Right atrium auricular region (tissue), 2 donors: ENCODE data around the gene G3BP2. TPM values are rescaled to one million over a fixed set of nuclear protein-coding genes. Genes with fewer than 3 reads are reported as not detected.

Experiments used
- DNase-seq: peaks from one replicate; pipeline ENCODE4 v3.0.0-alpha.2; 2019; ENCODE audit warnings: low spot score
- H3K27ac ChIP-seq, 2 donors: fragments of 200-600 bp; sonication (generic); 1 replicate in 1 of 2; 2 replicates in 1 of 2; pipeline ENCODE4 v1.5.1; 2016 to 2019
- H3K27me3 ChIP-seq, 2 donors: fragments of 200-600 bp; sonication (generic); one replicate each; pipeline versions ENCODE4 v1.5.1 to v1.6.0; 2017 to 2019
- H3K36me3 ChIP-seq: fragments of 200-600 bp; sonication (generic); one replicate; pipeline ENCODE4 v1.5.1; 2016
- H3K4me1 ChIP-seq, 2 donors: fragments of 200-600 bp; sonication (generic); one replicate each; pipeline versions ENCODE4 v1.5.1 to v1.6.0; 2017 to 2019
- H3K4me3 ChIP-seq, 2 donors: fragments of 200-600 bp; sonication (generic); 1 replicate in 1 of 2; 2 replicates in 1 of 2; pipeline ENCODE4 v1.5.1; 2017 to 2019; ENCODE audit warnings: mild to moderate bottlenecking in 1 of 2, moderate library complexity in 1 of 2
- H3K9me3 ChIP-seq, 2 donors: fragments of 200-600 bp; sonication (generic); one replicate each; pipeline ENCODE4 v1.5.1; 2019
- total RNA-seq, 2 donors: library from RNA; depleted of rRNA; stranded (reverse); fragments of >200 nt; gene quantifications; one replicate each; pipeline ENCODE4 v1.1.0, GENCODE V29; 2016
- TF ChIP-seq, protein P1 (sequence below), 2 donors: fragments of 200-600 bp; sonication (generic); IDR thresholded peaks; one replicate each; pipeline ENCODE4 v1.5.1; 2019; ENCODE audit warnings: antibody characterized with exemption in 2 of 2

Gene G3BP2
- total RNA-seq, 2 donors from 2014 or later, result 59.5 to 65.4 TPM

DNA sequence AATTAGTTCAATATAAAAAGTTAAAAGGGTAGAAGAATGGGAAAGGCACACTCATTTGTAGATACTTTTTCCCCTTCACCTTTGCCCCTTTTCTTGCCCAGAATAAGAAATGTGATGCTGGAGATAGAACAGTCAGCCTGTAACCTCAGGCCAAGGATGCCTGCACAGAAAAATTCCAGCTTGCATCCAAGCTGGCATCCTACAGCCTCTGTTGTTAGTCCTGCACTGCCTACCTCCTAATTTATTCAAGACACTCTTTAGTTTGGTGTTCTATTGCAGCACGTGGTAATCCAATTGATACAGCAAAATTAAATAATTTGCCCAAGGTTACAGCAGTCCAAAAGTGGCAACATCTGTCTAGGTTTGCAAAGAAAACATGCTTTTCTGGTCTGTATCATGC, 41.5 kb upstream of the G3BP2 start:
- no peaks in the 10 kb centered on the region for H3K9me3 ChIP-seq
- H3K27ac ChIP-seq, result no peak overlapping the region
- DNase-seq, result no peak
- no peak overlapping the region for H3K4me3 ChIP-seq
- H3K27me3 ChIP-seq, result no peaks in the 10 kb centered on the region
- TF ChIP-seq, protein P1, sequence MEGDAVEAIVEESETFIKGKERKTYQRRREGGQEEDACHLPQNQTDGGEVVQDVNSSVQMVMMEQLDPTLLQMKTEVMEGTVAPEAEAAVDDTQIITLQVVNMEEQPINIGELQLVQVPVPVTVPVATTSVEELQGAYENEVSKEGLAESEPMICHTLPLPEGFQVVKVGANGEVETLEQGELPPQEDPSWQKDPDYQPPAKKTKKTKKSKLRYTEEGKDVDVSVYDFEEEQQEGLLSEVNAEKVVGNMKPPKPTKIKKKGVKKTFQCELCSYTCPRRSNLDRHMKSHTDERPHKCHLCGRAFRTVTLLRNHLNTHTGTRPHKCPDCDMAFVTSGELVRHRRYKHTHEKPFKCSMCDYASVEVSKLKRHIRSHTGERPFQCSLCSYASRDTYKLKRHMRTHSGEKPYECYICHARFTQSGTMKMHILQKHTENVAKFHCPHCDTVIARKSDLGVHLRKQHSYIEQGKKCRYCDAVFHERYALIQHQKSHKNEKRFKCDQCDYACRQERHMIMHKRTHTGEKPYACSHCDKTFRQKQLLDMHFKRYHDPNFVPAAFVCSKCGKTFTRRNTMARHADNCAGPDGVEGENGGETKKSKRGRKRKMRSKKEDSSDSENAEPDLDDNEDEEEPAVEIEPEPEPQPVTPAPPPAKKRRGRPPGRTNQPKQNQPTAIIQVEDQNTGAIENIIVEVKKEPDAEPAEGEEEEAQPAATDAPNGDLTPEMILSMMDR (IDR thresholded peaks at IDR 0.05), result no peak
- peaks cover 0 to 11% of the 10 kb centered on the region in 2 donors for H3K4me1 ChIP-seq
- H3K36me3 ChIP-seq, result no peaks in the 10 kb centered on the region

DNA sequence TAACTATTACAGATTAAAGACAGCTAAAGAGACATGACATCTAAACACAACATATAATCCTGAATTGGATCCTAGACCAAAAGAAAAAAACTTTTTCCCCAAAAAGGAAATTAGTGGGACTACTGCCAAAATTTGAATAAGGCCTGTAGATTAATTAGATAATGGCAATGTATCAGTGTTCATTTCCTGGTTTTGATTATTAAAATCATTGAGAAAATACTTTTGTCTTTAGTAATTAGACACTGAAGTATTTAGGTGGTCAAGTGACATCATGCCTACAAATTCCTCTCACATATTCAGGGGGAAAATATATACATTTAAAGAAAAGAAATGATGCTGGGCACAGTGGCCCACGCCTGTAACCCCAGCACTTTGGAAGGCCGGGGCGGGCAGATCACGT, 40.8 kb upstream of the G3BP2 start:
- no peak for DNase-seq
- TF ChIP-seq, protein P1 (IDR thresholded peaks at IDR 0.05), result no peak
- no peak overlapping the region for H3K27ac ChIP-seq
- H3K9me3 ChIP-seq, result no peaks in the 10 kb centered on the region
- no peaks in the 10 kb centered on the region for H3K27me3 ChIP-seq
- peaks cover 0 to 11% of the 10 kb centered on the region in 2 donors for H3K4me1 ChIP-seq
- no peaks in the 10 kb centered on the region for H3K36me3 ChIP-seq
- no peak overlapping the region for H3K4me3 ChIP-seq

DNA sequence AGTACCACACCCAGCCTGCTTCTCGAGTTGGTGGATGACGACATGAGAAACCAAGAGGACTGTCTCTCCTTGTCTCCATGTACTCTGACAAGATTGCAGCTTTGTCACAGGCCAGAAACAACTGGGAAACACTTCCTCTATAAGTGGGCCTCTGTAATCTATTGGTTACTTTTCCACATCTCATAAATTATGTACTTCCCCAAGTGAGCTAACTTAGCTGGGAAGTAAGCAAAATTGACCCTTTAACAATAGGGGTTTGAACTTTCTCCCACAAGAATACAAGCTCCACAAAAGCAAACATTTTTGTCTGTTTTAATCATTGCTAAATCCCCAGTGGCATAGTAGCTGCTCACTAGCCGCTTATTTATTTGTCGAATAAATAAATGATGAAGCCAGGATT, 37.0 kb upstream of the G3BP2 start:
- Histone ChIP-seq H3K4me3 (no peak overlapping the region), H3K27ac (no peak overlapping the region), H3K27me3 (no peaks in the 10 kb centered on the region), H3K36me3 (peaks cover 3% of the 10 kb centered on the region), H3K4me1 (peaks cover 0 to 8% of the 10 kb centered on the region in 2 donors), H3K9me3 (no peaks in the 10 kb centered on the region)
- DNase-seq, result no peak
- TF ChIP-seq, protein P1 (IDR thresholded peaks at IDR 0.05), result no peak

DNA sequence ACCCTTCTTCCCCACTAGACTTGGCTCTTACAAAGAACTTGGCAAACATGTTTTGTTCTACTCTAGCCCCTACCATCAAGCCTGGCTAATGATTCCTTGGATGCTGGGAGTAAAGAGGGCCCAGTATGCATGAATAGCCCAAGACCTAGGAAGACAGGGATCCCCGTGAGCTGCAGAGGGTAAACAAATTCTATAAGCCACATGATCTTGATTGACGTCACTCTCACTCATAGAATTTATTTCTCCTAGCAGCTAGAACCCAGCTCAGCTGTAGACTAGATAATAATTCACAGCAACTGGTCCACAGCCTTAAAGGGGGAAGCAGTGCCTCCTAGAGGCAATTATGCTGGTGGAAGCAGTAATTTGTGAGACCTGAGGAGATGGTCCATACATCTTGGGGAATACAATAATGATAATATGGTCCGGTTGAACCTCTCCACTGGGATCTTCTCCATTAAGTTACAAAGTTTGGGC, 35.0 kb upstream of the G3BP2 start:
- peaks cover 4% of the 10 kb centered on the region for H3K36me3 ChIP-seq
- no peaks in the 10 kb centered on the region for H3K4me1 ChIP-seq
- no peaks in the 10 kb centered on the region for H3K9me3 ChIP-seq
- H3K27me3 ChIP-seq, result no peaks in the 10 kb centered on the region
- no peak overlapping the region for H3K27ac ChIP-seq
- no peak overlapping the region for H3K4me3 ChIP-seq
- TF ChIP-seq, protein P1 (IDR thresholded peaks at IDR 0.05), result peak in 1 of 2 donors; percentile 24
- no peak for DNase-seq

DNA sequence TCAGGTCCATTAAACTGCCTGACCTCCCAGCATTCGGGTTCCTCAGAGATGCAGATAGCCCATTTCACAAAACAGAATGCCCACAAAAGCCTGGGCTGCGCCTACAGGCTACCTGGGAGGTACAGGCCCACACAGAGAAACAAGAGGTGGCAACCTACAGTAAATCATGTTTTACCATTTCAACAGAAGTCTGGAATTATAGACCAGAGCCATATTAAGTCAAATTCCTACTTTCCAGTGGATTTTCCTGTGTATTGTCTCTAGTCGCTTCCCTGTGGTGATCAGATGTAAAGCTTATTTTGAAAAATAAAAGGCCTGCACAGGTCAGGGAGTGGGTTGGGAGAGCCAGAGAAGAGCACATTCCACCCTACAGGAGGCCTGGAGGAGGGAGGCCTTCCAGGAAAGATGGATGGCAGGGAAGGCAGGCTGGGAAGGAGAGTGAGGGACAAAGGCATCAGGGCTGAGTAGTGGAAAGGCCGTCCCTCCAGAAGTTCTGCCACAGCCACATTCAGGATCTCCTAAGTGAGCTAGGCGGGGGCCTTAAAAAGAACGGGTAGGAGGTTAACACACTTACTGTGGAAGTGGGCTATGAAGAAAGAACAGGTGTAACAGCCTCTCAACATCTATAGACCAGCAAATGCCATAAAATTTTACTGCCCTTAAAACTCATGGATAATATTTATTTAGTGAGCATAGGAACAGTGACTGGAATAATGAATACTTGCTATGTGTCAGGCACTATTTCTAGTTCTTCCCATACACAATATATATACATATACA, 32.2 kb upstream of the G3BP2 start:
- Histone ChIP-seq H3K4me1 (no peaks in the 10 kb centered on the region), H3K4me3 (no peak overlapping the region), H3K27me3 (no peaks in the 10 kb centered on the region), H3K36me3 (peaks cover 4% of the 10 kb centered on the region), H3K27ac (no peak overlapping the region), H3K9me3 (no peaks in the 10 kb centered on the region)
- TF ChIP-seq, protein P1 (IDR thresholded peaks at IDR 0.05), result no peak
- DNase-seq, result no peak
